Gastrocnemius medialis (tissue), 4 donors: Measurements from ENCODE around the gene CCDC178. TPM values are rescaled to one million over a fixed set of nuclear protein-coding genes. Genes with fewer than 3 reads are reported as not detected.

Experiments
- ATAC-seq, 2 donors: fragments of 150-250 bp; one replicate each; pipeline ENCODE4 v1.9.1; 2016
- DNase-seq, 2 donors: peaks; one replicate each; pipeline ENCODE4 v3.0.0-alpha.2; 2019
- H3K27ac ChIP-seq, 4 donors: fragments of 200-600 bp; sonication (generic); 1 replicate in 1 of 4; 2 replicates in 3 of 4; pipeline ENCODE4 v1.5.1; 2016 to 2018; ENCODE audit warnings: mild to moderate bottlenecking in 2 of 4, moderate library complexity in 1 of 4
- H3K27me3 ChIP-seq, 3 donors: fragments of 200-600 bp; sonication (generic) in 2 of 3; 1 replicate in 1 of 3; 2 replicates in 2 of 3; pipeline versions ENCODE4 v1.5.1 to v1.6.0; 2016 to 2019; ENCODE audit warnings: mild to moderate bottlenecking in 1 of 3, moderate library complexity in 1 of 3
- H3K36me3 ChIP-seq, 2 donors: fragments of 200-600 bp; sonication (generic) in 1 of 2; one replicate each; pipeline ENCODE4 v1.5.1; 2017 to 2018
- H3K4me1 ChIP-seq, 2 donors: fragments of 200-600 bp; sonication (generic) in 1 of 2; one replicate each; pipeline ENCODE4 v1.5.1; 2016 to 2017; ENCODE audit warnings: mild to moderate bottlenecking in 2 of 2
- H3K4me3 ChIP-seq, 4 donors: fragments of 200-600 bp; sonication (generic) in 3 of 4; 1 replicate in 1 of 4; 2 replicates in 3 of 4; pipeline ENCODE4 v1.5.1; 2016 to 2019; ENCODE audit warnings: mild to moderate bottlenecking in 2 of 4
- H3K9me3 ChIP-seq, 3 donors: fragments of 200-600 bp; sonication (generic) in 2 of 3; 1 replicate in 1 of 3; 2 replicates in 2 of 3; pipeline ENCODE4 v1.5.1; 2016 to 2019
- CTCF ChIP-seq, 5 experiments: fragments of 450-650 bp in 3 of 5; fragments of 200-600 bp in 2 of 5; sonication (generic) in 2 of 5; IDR thresholded peaks in 4 of 5; conservative IDR thresholded peaks in 1 of 5; 1 replicate in 4 of 5; 2 replicates in 1 of 5; pipeline ENCODE4 v1.5.1; 2016 to 2019; ENCODE audit warnings: antibody characterized with exemption in 5 of 5, mild to moderate bottlenecking in 3 of 5, moderate library complexity in 3 of 5
- POLR2A ChIP-seq, 2 donors: fragments of 450-650 bp; IDR thresholded peaks; one replicate each; pipeline ENCODE4 v1.6.1; 2017; ENCODE audit warnings: antibody characterized with exemption in 2 of 2, mild to moderate bottlenecking in 2 of 2, moderate library complexity in 2 of 2
- in situ Hi-C, 4 donors: fragments of 200-750 bp; cut with MboI; loops; one replicate each; pipeline versions ENCODE4 v1.15.0 to v1.8.0; 2017; ENCODE audit warnings: low sequenced_read_pairs in 4 of 4
- intact Hi-C: fragments of 100-400 bp; cut with DNase I; formaldehyde crosslinking; loops from one replicate; pipeline ENCODE4 v1.15.1; 2023; ENCODE audit warnings: low total_unique reads
- total RNA-seq, 4 donors: library from RNA; depleted of rRNA; stranded (reverse); fragments of >200 nt; gene quantifications; one replicate each; pipeline versions ENCODE4 v1.1.0 to v1.2.3, GENCODE V29; 2016

CCDC178 gene
- total RNA-seq, 4 donors from 2014 or later, result 0.35 TPM; not detected in 3

DNA sequence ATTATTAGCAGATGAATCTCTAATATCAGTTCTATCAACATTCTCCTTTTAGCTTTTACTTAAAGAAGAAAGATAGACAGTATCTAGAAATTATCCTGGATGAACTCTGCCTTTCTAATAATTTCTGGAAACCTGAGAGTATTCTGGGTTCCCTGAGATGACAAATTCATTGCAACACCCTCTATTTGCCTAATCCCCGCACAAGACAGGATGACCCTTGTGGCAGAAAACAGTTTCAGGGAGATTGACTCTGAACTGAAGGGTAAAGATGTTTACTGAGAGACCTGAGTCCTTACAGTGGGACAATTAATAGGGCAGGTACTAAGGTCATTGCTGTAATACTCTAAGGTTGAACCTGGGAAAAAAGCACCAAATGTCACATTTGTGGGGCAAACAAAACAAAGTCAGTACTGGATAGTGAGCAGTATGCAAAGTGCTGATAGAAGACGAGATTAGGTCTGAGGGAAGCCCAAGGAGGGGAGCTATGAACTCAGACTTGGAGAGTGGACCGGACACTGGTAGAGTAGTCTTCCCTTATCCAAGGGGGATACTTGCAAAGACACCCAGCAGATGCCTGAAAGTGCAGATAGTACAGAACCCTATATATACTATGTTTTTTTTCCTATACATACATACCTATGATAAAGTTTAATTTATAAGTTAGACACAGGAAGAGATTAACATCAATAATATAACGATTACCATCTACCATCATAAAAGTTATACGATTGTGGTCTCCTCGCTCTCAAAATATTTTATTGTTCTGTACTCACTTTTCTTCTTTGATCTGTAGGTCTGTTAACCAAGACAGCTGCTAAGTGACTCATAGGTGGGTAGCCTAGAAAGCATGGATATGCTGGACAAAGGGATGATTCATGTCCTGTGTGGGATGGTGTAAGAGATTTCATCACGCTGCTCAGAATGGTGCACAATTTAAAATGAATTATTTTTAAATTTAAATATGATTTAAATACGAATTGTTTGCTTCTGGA is 519.4 kb downstream of the CCDC178 start:
- ATAC-seq, result no peak
- H3K27me3 ChIP-seq, result no peaks in the 10 kb centered on the region
- intact Hi-C loops (no loop called here), in situ Hi-C loops (no loop called here)
- no peaks in the 10 kb centered on the region for H3K9me3 ChIP-seq
- H3K4me1 ChIP-seq, result no peaks in the 10 kb centered on the region
- TF ChIP-seq CTCF (IDR thresholded peaks at IDR 0.05 in 4 of 5, conservative IDR thresholded peaks at IDR 0.05 in 1 of 5) (no peak), POLR2A (IDR thresholded peaks at IDR 0.05) (no peak)
- H3K36me3 ChIP-seq, result no peaks in the 10 kb centered on the region
- no peak overlapping the region for H3K4me3 ChIP-seq
- no peak overlapping the region for H3K27ac ChIP-seq
- DNase-seq, result no peak

- no peak for ATAC-seq
- TF ChIP-seq CTCF (IDR thresholded peaks at IDR 0.05 in 4 of 5, conservative IDR thresholded peaks at IDR 0.05 in 1 of 5) (no peak), POLR2A (IDR thresholded peaks at IDR 0.05) (no peak)
- Histone ChIP-seq H3K36me3 (no peaks in the 10 kb centered on the region), H3K27ac (no peak overlapping the region), H3K4me3 (no peak overlapping the region), H3K4me1 (no peaks in the 10 kb centered on the region), H3K9me3 (no peaks in the 10 kb centered on the region), H3K27me3 (no peaks in the 10 kb centered on the region)
- in situ Hi-C loops, result no loop called here
- DNase-seq, result no peak
- intact Hi-C loops, result no loop called here
These were observed 520.7 kb downstream of the CCDC178 start for GRCh38 chr18:32919799-32920198.

- no peaks in the 10 kb centered on the region for H3K27me3 ChIP-seq
- DNase-seq, result no peak
- H3K9me3 ChIP-seq, result no peaks in the 10 kb centered on the region
- H3K27ac ChIP-seq, result no peak overlapping the region
- H3K36me3 ChIP-seq, result no peaks in the 10 kb centered on the region
- no peak for ATAC-seq
- intact Hi-C loops, result no loop called here
- H3K4me3 ChIP-seq, result no peak overlapping the region
- TF ChIP-seq POLR2A (IDR thresholded peaks at IDR 0.05) (no peak), CTCF (IDR thresholded peaks at IDR 0.05 in 4 of 5, conservative IDR thresholded peaks at IDR 0.05 in 1 of 5) (no peak)
- no peaks in the 10 kb centered on the region for H3K4me1 ChIP-seq
- in situ Hi-C loops, result no loop called here
These were observed 521.8 kb downstream of the CCDC178 start for GRCh38 chr18:32918692-32919250.

DNA sequence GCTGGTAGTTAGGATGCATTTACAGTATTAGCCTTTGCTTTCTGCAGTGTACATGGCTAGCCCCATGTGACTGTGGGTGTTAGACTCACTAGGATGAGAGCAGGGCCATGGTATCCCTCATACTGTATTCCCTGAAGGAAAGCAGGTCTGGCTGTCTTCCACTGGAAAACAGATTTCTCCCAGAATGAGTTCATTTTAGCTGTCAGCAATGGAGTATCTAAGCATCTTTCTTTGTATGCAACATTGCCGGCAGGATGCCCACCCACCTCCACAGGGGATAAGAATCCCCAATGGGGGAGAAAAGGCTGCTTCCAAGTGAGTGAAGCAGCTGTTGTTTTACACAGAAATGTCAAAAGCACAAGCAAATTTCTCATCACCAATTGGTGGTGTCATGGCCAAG is 525.0 kb downstream of the CCDC178 start:
- intact Hi-C loops, result no loop called here

More for the DNA sequence above, 525.0 kb downstream of the CCDC178 start:
- Histone ChIP-seq H3K9me3 (no peaks in the 10 kb centered on the region), H3K36me3 (no peaks in the 10 kb centered on the region), H3K27ac (no peak overlapping the region), H3K27me3 (no peaks in the 10 kb centered on the region), H3K4me1 (no peaks in the 10 kb centered on the region), H3K4me3 (no peak overlapping the region)
- TF ChIP-seq POLR2A (IDR thresholded peaks at IDR 0.05), result no peak
- no peak for TF ChIP-seq CTCF (IDR thresholded peaks at IDR 0.05 in 4 of 5, conservative IDR thresholded peaks at IDR 0.05 in 1 of 5)
- in situ Hi-C loops, result no loop called here
- ATAC-seq, result no peak
- no peak for DNase-seq
